MCF 10A (cell line): ENCODE data around the gene PTPN3. TPM values are rescaled to one million over a fixed set of nuclear protein-coding genes. Genes with fewer than 3 reads are reported as not detected.

Source experiments
- BruUV-seq: library from RNA; stranded (reverse); fragments of 400-500 nt; replicated peaks from 2 replicates; lab custom pipeline; 2021; lab: Mats Ljungman, UMichigan
- CTCF ChIA-PET: fragments of 300-600 bp; sonication (Branson Sonifier 250); formaldehyde crosslinking; extraction: SDS; loops from one replicate; lab custom pipeline; 2021; ENCODE audit warnings: antibody characterized with exemption, inconsistent platforms; lab: Yijun Ruan, JAX
- POLR2A ChIA-PET: fragments of 300-600, 350-650 bp; sonication (Branson Sonifier 250); formaldehyde crosslinking; extraction: SDS; loops from one replicate; lab custom pipeline; 2020; ENCODE audit warnings: antibody characterized with exemption, inconsistent platforms; lab: Yijun Ruan, JAX
- DNase-seq: peaks from one replicate; pipeline ENCODE4 v3.0.0-alpha.2; 2018; ENCODE audit not compliant: unreplicated experiment
- H3K27ac Mint-ChIP-seq: one replicate; pipeline ENCODE4 v1.8.0; 2022; ENCODE audit warnings: mild to moderate bottlenecking, low read depth, mixed read lengths; ENCODE audit not compliant: unreplicated experiment
- H3K27me3 Mint-ChIP-seq: one replicate; pipeline ENCODE4 v1.8.0; 2022; ENCODE audit warnings: mixed read lengths; ENCODE audit not compliant: insufficient read depth, unreplicated experiment
- H3K36me3 Mint-ChIP-seq: one replicate; pipeline ENCODE4 v1.8.0; 2022; ENCODE audit warnings: mild to moderate bottlenecking, moderate library complexity, mixed read lengths; ENCODE audit not compliant: insufficient read depth, unreplicated experiment
- H3K4me1 Mint-ChIP-seq: one replicate; pipeline ENCODE4 v1.8.0; 2022; ENCODE audit warnings: mixed read lengths; ENCODE audit not compliant: insufficient read depth, unreplicated experiment
- H3K4me3 Mint-ChIP-seq: one replicate; pipeline ENCODE4 v1.8.0; 2022; ENCODE audit warnings: mild to moderate bottlenecking, moderate library complexity, mixed read lengths; ENCODE audit not compliant: unreplicated experiment
- H3K9me3 Mint-ChIP-seq: one replicate; pipeline ENCODE4 v1.8.0; 2022; ENCODE audit warnings: mixed read lengths; ENCODE audit not compliant: unreplicated experiment
- intact Hi-C: fragments of 100-400 bp; cut with micrococcal nuclease; formaldehyde crosslinking; loops from 2 replicates; pipeline ENCODE4 v1.14.1; 2022
- total RNA-seq: library from RNA; stranded (reverse); gene quantifications from 2 replicates; pipeline ENCODE4 v1.2.3, GENCODE V29; 2022
- TF ChIP-seq, protein P1 (sequence below): fragments of 200-600 bp; IDR thresholded peaks from one replicate; pipeline ENCODE4 v1.8.0; 2022; ENCODE audit warnings: antibody characterized with exemption, mild to moderate bottlenecking; ENCODE audit not compliant: unreplicated experiment

Gene PTPN3
- total RNA-seq, 1 experiment from 2014 or later: 6.9 TPM

DNA sequence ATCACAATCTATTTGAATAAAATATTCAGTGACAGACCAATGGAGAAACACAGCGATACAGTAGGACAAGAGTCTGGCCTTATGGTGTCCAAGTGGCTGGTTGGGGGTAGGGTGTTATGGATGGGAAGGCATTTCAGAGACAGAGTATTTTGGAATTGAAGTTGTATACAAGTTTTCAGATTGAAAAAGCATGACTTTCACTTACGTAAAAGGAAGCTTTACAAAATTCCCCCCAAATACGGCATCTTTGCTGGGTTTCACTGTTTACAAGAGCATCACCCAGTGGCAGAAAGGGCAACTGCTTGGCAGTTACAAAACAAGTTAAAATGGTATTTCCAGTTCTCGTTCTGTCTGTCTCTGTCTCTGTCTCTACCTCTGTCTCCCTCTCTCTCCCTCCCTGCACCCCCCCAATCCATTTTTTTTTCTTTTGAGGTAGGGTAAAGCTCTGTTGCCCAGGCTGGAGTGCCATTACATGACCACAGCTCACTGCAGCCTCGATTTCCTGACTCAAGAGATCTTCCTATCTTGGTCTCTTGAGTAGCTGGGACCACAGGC, 86.2 kb downstream of the PTPN3 start:
- CTCF ChIA-PET: interaction anchor here (0.6 to 2.3 kb wide), 10 partner anchors 9 to 861 kb away, joined by 3 to 15 read pairs (median 3); no protein-coding TSS in a partner anchor
- no peak overlapping the region for H3K4me3 Mint-ChIP-seq
- no peak overlapping the region for H3K27ac Mint-ChIP-seq
- TF ChIP-seq, protein P1, sequence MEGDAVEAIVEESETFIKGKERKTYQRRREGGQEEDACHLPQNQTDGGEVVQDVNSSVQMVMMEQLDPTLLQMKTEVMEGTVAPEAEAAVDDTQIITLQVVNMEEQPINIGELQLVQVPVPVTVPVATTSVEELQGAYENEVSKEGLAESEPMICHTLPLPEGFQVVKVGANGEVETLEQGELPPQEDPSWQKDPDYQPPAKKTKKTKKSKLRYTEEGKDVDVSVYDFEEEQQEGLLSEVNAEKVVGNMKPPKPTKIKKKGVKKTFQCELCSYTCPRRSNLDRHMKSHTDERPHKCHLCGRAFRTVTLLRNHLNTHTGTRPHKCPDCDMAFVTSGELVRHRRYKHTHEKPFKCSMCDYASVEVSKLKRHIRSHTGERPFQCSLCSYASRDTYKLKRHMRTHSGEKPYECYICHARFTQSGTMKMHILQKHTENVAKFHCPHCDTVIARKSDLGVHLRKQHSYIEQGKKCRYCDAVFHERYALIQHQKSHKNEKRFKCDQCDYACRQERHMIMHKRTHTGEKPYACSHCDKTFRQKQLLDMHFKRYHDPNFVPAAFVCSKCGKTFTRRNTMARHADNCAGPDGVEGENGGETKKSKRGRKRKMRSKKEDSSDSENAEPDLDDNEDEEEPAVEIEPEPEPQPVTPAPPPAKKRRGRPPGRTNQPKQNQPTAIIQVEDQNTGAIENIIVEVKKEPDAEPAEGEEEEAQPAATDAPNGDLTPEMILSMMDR: peak; percentile 44
- DNase-seq: peak; percentile 8
- intact Hi-C loops: no loop called here
- no peaks in the 10 kb centered on the region for H3K27me3 Mint-ChIP-seq
- H3K4me1 Mint-ChIP-seq: no peaks in the 10 kb centered on the region
- H3K36me3 Mint-ChIP-seq: peaks cover 56% of the 10 kb centered on the region
- H3K9me3 Mint-ChIP-seq: no peaks in the 10 kb centered on the region
- POLR2A ChIA-PET: no interaction called here
- BruUV-seq: no TSS peak

DNA sequence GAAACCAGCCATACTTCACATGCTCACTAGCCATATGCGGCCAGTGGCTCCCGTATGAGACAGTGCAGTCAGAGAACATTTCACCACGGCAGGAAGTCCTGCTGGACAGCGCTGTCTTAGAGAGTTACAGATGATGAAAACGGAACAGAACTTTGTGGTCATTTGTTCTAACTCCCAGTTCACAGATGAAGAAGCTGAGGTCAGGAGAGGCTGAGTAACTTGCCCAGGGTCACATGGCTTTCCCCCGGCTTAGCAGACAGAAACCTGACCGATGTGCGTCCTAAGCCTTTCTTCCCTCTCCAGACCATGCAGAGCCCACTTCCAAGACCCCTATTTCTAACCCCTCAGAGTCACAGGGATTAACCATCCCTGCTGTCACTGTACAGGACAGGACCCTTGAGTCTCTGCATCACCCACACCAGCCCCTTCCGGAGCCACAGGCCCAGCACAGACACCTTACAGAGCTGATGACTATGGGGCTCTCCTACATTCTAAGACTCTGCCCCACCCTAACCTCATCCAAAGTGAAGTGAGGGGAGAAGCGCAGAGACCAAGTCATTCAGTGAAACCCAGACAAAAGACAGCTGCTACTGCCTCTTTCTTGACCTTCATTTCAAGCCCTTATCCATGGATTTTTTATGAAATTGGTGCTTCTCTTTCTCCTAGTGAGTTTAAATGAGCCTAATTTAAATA, 86.9 kb downstream of the PTPN3 start:
- Mint-ChIP-seq H3K27ac (no peak overlapping the region), H3K36me3 (peaks cover 57% of the 10 kb centered on the region), H3K4me3 (no peak overlapping the region), H3K27me3 (no peaks in the 10 kb centered on the region), H3K9me3 (no peaks in the 10 kb centered on the region), H3K4me1 (no peaks in the 10 kb centered on the region)
- CTCF ChIA-PET: interaction anchor here (1.1 to 2.3 kb wide), 6 partner anchors 8 to 58 kb away, joined by 3 to 15 read pairs (median 4); no protein-coding TSS in a partner anchor
- no TSS peak for BruUV-seq
- TF ChIP-seq, protein P1: no peak
- DNase-seq: no peak
- intact Hi-C loops: no loop called here
- POLR2A ChIA-PET: no interaction called here

DNA sequence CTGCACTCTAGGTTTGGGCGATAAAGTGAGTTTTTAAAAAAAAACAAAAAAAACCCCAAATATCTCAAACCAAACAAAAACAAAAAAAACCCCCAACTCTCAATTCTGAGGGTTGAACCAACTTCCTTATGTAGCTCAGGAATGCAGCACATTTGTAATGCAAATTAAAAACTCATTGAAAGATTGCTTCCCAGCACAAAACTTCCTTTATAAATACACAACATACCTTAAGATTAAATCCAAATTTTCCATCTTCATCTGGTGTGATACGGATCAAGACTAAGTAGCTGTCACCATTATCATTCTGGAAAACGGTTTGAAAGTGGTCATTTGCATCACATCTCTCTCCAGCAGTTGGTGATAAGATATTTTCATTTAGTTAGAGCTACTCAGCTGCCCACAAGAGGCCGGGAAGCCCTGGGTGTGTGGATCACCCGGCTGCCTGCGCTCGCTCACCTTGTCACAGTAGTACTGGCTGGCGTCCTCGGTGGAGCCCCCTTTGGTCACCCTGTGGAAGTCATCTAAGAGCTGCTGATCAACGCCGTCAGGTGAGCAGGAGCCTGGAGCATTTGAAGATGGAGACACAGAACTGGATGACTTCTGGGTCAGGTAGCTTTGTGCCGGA, 88.2 kb downstream of the PTPN3 start:
- ChIA-PET POLR2A (no interaction called here), CTCF (interaction anchor here (0.5 to 2.3 kb wide), 12 partner anchors 9 to 698 kb away, joined by 3 to 8 read pairs (median 4); no protein-coding TSS in a partner anchor)
- Mint-ChIP-seq H3K9me3 (no peaks in the 10 kb centered on the region), H3K27me3 (no peaks in the 10 kb centered on the region), H3K4me1 (no peaks in the 10 kb centered on the region), H3K27ac (no peak overlapping the region), H3K36me3 (peaks cover 53% of the 10 kb centered on the region), H3K4me3 (no peak overlapping the region)
- intact Hi-C loops: no loop called here
- TF ChIP-seq, protein P1: no peak
- no peak for DNase-seq
- BruUV-seq: no TSS peak
